K562 (cell line): Measurements from ENCODE around the gene CNP. TPM values are rescaled to one million over a fixed set of nuclear protein-coding genes. Genes with fewer than 3 reads are reported as not detected.

Experiments used
- BRF1 ChIP-seq: IDR thresholded peaks from 3 replicates; pipeline ENCODE4 v1.6.1; 2011; ENCODE audit warnings: borderline replicate concordance, mild to moderate bottlenecking; ENCODE audit not compliant: insufficient read length; ENCODE audit errors: extremely low read depth
- CBX1 ChIP-seq: sonication (generic); IDR thresholded peaks from 2 replicates; pipeline ENCODE4 v1.6.1; 2016; ENCODE audit warnings: antibody characterized with exemption, low read depth, mild to moderate bottlenecking
- CBX3 ChIP-seq, 2 experiments: IDR thresholded peaks; 1 replicate in 1 of 2; 2 replicates in 1 of 2; pipeline ENCODE4 v1.6.1; 2012; ENCODE audit warnings: inconsistent platforms in 2 of 2, low read length in 2 of 2, borderline replicate concordance in 1 of 2, control low read depth in 1 of 2
- LCOR ChIP-seq: sonication (generic); formaldehyde crosslinking; IDR thresholded peaks from 2 replicates; pipeline ENCODE4 v1.8.0; 2022; ENCODE audit warnings: mild to moderate bottlenecking, missing genetic modification reagents
- MGA ChIP-seq: fragments of 450-650 bp; IDR thresholded peaks from 2 replicates; pipeline ENCODE4 v1.6.1; 2016; ENCODE audit warnings: mild to moderate bottlenecking, moderate library complexity
- PPARD ChIP-seq: fragments of 250-450 bp; sonication (Bioruptor Pico); IDR thresholded peaks from 2 replicates; pipeline ENCODE4 v1.8.0; 2022; ENCODE audit warnings: inconsistent platforms, mild to moderate bottlenecking, moderate library complexity
- RREB1 ChIP-seq: fragments of 250-450 bp; sonication (Bioruptor Pico); IDR thresholded peaks from 2 replicates; pipeline ENCODE4 v1.4.0; 2020
- SIX5 ChIP-seq, 2 experiments: IDR thresholded peaks; 2 replicates each; pipeline ENCODE4 v1.6.1; 2011; ENCODE audit warnings: low read length in 2 of 2, borderline replicate concordance in 1 of 2, low read depth in 1 of 2, mild to moderate bottlenecking in 1 of 2, moderate library complexity in 1 of 2; ENCODE audit not compliant: insufficient read depth in 1 of 2
- XRCC5 ChIP-seq: fragments of 200-400 bp; formaldehyde crosslinking; IDR thresholded peaks from 2 replicates; pipeline ENCODE4 v1.6.1; 2017; ENCODE audit warnings: low read depth, mild to moderate bottlenecking, low read length
- polyA plus RNA-seq, 8 experiments: library from polyadenylated mRNA; depleted of rRNA in 4 of 8; stranded (reverse) in 5 of 8; unstranded in 3 of 8; fragments of >200 nt; fragmentation: Nextera tagmentation in 2 of 8; fragmentation: Illumina TruSeq in 1 of 8; extraction: Ambion mirVana in 2 of 8; extraction: Trizol in 1 of 8; gene quantifications; 2 replicates each; pipeline versions ENCODE4 v1.2.1 to v1.2.3, GENCODE V29; 2011 to 2014; ENCODE audit warnings: inconsistent platforms in 1 of 8, missing spikeins in 1 of 8
- total RNA-seq, 7 experiments: library from RNA; depleted of rRNA in 6 of 7; stranded (reverse); fragments of >200 nt in 6 of 7; fragmentation: Illumina TruSeq in 2 of 7; extraction: Trizol in 2 of 7; gene quantifications; 2 replicates each; pipeline versions ENCODE4 v1.2.1 to v1.2.3, GENCODE V29; 2011 to 2021; ENCODE audit warnings: low replicate concordance in 1 of 7

Gene CNP
- total and polyA plus RNA-seq, 9 of the 15 experiments (the other 6 are each of a cell fraction or from before 2014, with no cell fraction given) = 1.7 to 52.0 (median 29.1) TPM

GRCh38 chr17:41918314-41919164 is 48.1 kb upstream of the CNP start, which contains the start of gene ACLY (continued):
- TF ChIP-seq MGA (peak; percentile 20; the same call in 1 of the 2 replicates), BRF1 (no peak), SIX5 (IDR thresholded peaks at IDR 0.05; ENCODE audit: borderline replicate concordance in 1 of 2, insufficient read depth in 1 of 2, low read depth in 1 of 2, low read length in 2 of 2) (peak; percentile 76 to 81), RREB1 (CRISPR knock-in tag) (no peak), PPARD (CRISPR knock-in tag) (no peak), CBX1 (0 out of 2 replicates have a peak, but pooled peaks have one; percentile 76), LCOR (CRISPR knock-in tag) (no peak), CBX3 (IDR thresholded peaks at IDR 0.05; ENCODE audit: borderline replicate concordance in 1 of 2, low read length in 2 of 2) (no peak), XRCC5 (peak; percentile 75)
